Measurements from ENCODE around the gene ADCY2.

ADCY2 gene

DNA sequence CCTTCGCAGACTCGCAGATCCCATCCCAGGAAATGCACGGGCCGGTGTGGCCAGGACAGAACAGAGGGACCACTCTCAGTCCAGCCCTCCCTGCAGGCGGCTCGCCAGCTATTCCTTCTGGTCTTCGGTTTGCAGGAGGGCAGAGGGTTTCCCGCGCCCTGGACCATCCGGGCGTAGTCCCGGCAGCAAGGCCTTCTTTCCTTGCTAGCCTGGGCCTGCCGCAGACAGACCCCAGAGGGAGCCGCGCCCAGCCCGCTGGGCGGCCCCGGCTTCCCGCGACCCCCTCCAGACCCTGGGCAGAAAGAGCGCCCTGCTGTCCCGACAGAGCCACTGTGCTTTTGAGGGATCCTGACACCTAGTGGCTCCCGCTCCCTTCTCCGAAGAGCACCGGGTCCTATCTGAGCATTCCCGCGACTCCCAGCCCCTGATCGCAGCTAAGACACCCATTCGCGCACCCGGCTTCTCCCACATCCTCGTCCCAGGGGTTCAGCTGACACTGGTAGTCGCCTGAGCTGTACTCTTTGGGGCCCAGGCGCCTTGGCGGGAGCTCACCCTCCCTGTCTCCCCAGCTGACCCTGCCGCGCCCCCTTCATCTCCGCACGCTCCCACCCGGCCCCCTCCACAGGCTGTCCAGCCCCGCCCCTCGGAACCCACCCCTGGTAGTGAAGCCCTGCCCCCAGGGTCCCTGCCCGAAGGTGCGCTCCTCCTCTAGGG, 453.9 kb downstream of the ADCY2 start:
- Histone ChIP-seq H3K4me3 (ENCODE audit: low read length) (no peak overlapping the region), H2AFZ (ENCODE audit: low read depth, low read length) (no peak overlapping the region), H3K36me3 (replicated peaks; ENCODE audit: low read depth, low read length) (no peaks in the 10 kb centered on the region), H3K27ac (ENCODE audit: low read length) (no peak overlapping the region), H3K4me1 (ENCODE audit: low read length) (peaks cover 3% of the 10 kb centered on the region; the same call in 1 of the 2 replicates), H3K79me2 (ENCODE audit: low read length) (no peaks in the 10 kb centered on the region), H3K9ac (ENCODE audit: low read length) (no peak overlapping the region), H3K27me3 (ENCODE audit: low read depth, low read length) (no peaks in the 10 kb centered on the region), H4K20me1 (ENCODE audit: insufficient read depth, low read length) (no peaks in the 10 kb centered on the region), H3K9me3 (ENCODE audit: insufficient read depth, low read length) (no peaks in the 10 kb centered on the region), H3K4me2 (ENCODE audit: low read length) (no peak overlapping the region)
- TF ChIP-seq EZH2phosphoT487 (IDR thresholded peaks at IDR 0.05; ENCODE audit: low read depth) = no peak
- TF ChIP-seq, protein P1, sequence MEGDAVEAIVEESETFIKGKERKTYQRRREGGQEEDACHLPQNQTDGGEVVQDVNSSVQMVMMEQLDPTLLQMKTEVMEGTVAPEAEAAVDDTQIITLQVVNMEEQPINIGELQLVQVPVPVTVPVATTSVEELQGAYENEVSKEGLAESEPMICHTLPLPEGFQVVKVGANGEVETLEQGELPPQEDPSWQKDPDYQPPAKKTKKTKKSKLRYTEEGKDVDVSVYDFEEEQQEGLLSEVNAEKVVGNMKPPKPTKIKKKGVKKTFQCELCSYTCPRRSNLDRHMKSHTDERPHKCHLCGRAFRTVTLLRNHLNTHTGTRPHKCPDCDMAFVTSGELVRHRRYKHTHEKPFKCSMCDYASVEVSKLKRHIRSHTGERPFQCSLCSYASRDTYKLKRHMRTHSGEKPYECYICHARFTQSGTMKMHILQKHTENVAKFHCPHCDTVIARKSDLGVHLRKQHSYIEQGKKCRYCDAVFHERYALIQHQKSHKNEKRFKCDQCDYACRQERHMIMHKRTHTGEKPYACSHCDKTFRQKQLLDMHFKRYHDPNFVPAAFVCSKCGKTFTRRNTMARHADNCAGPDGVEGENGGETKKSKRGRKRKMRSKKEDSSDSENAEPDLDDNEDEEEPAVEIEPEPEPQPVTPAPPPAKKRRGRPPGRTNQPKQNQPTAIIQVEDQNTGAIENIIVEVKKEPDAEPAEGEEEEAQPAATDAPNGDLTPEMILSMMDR (IDR thresholded peaks at IDR 0.05; ENCODE audit: low read depth, low read length) = no peak

DNA sequence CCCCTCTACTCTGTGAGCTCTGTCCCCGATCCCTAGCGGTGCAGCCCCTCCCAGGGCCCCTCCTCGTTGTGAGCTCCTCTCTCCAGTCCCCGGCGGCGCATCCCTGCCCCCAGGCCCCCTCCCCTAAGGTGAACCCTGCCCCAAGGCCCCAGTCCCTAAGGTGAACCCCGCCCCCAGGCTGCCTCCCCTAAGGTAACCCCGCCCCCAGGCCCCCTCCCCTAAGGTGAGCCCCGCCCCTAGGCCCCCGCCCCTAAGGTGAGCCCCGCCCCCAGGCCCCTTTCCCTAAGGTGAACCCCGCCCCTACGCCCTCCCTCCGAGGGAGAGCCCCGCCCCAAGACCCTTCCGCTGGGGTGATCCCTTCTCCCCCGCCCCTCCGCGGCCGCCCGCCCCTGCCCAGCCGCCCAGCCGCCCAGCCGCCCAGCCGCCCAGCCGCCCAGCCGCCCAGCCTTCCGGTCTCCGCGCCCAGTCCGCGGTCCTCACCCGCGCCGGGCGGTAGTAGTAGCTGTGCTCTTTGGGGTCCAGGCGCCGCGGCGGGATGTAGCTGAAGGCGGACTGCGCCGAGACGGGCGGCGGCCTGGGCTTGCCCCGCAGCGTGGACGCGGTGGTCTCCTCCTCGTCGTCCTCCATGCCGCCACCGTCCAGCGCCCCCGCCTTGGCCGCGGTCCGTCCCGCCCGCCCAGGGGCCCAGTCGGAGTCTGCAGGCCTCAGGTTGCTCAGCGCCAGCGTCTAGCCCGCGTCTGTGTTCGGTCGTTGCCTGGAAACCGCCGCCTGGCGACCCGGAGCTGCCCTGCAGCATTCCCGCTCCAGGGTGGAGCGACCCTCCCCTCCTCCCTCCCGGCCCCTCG, 454.7 kb downstream of the ADCY2 start, which contains the start of gene CFAP90:
CFAP90 (minus strand) TSS at position 739 of the 845 bp plus-strand sequence; CDS start at position 627, 112 bp downstream.
- no peak within 1 kb of the TSS for H3K4me3 ChIP-seq (ENCODE audit: low read length)
- H3K4me1 ChIP-seq (ENCODE audit: low read length) = no peaks in the 10 kb centered on the region
- TF ChIP-seq, protein P1 (IDR thresholded peaks at IDR 0.05; ENCODE audit: low read depth, low read length) = no peak
- TF ChIP-seq EZH2phosphoT487 (IDR thresholded peaks at IDR 0.05; ENCODE audit: low read depth) = no peak
- H3K27ac ChIP-seq (ENCODE audit: low read length) = no peak within 1 kb of the TSS
- H2AFZ ChIP-seq (ENCODE audit: low read depth, low read length) = no peak within 1 kb of the TSS
- no peaks in the 10 kb centered on the region for H3K27me3 ChIP-seq (ENCODE audit: low read depth, low read length)
- H3K9me3 ChIP-seq (ENCODE audit: insufficient read depth, low read length) = no peaks in the 10 kb centered on the region
- no peaks in the 10 kb centered on the region for H3K36me3 ChIP-seq (replicated peaks; ENCODE audit: low read depth, low read length)
- H3K9ac ChIP-seq (ENCODE audit: low read length) = no peak within 1 kb of the TSS
- no peak within 1 kb of the TSS for H3K4me2 ChIP-seq (ENCODE audit: low read length)
- H3K79me2 ChIP-seq (ENCODE audit: low read length) = no peaks in the 10 kb centered on the region
- no peaks in the 10 kb centered on the region for H4K20me1 ChIP-seq (ENCODE audit: insufficient read depth, low read length)

DNA sequence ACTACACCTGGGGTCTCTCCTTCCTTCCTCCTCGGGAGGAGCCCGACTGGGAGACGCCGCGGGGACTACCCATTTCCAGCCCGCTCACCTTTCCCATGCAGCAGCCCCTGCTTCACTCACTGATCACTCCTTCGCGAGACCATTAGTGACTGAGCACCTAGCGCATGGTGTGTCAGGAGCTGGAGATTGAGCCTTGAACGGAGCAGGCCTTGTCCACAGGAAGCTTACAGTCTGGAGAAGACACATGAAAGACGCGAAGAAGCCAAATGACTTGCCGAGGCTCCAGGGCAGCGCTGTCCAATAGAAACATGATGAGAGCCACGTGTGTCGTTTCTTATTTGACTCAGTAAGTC, 455.3 kb downstream of the ADCY2 start:
- Histone ChIP-seq H3K27ac (ENCODE audit: low read length) (no peak overlapping the region), H2AFZ (ENCODE audit: low read depth, low read length) (no peak overlapping the region), H3K4me3 (ENCODE audit: low read length) (no peak overlapping the region), H3K9ac (ENCODE audit: low read length) (no peak overlapping the region), H3K36me3 (replicated peaks; ENCODE audit: low read depth, low read length) (no peaks in the 10 kb centered on the region), H4K20me1 (ENCODE audit: insufficient read depth, low read length) (no peaks in the 10 kb centered on the region), H3K4me2 (ENCODE audit: low read length) (no peak overlapping the region), H3K79me2 (ENCODE audit: low read length) (no peaks in the 10 kb centered on the region), H3K4me1 (ENCODE audit: low read length) (no peaks in the 10 kb centered on the region), H3K9me3 (ENCODE audit: insufficient read depth, low read length) (no peaks in the 10 kb centered on the region), H3K27me3 (ENCODE audit: low read depth, low read length) (no peaks in the 10 kb centered on the region)
- TF ChIP-seq, protein P1 (IDR thresholded peaks at IDR 0.05; ENCODE audit: low read depth, low read length) = no peak
- TF ChIP-seq EZH2phosphoT487 (IDR thresholded peaks at IDR 0.05; ENCODE audit: low read depth) = no peak

DNA sequence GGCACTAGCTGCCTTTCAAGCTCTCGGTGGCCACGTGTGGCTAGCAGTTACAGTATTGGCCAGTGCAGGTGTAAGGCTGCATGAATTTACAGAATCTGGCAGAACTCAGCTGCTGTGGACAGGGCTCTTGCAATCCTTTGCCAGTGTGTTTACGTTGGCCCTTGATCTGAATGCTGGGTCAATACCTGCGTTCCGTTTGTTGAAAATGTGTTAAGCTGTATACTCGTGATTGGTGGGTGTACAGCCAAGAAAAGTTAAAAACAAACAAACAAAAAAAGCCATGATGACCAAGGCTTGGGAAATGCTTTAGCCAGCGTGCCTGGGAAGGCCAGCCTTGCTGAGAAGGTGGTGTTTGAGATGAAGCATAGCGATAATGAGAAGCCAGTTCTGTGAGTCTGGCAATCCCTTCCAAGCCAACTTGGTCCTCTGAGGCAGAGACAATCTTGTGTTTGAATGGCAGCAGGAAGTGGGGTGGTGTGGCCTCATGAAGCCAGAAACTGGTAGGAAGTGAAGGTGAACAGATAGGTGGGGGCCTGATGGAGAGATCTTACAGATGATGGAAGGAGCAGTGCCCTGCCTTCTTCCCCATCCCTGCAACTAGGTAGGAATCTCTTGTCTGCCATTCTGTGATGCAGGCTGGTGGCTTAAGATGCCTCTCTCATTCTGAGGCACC, 455.8 kb downstream of the ADCY2 start:
- H4K20me1 ChIP-seq (ENCODE audit: insufficient read depth, low read length) = no peaks in the 10 kb centered on the region
- no peak overlapping the region for H3K9ac ChIP-seq (ENCODE audit: low read length)
- H3K4me1 ChIP-seq (ENCODE audit: low read length) = no peaks in the 10 kb centered on the region
- H3K4me3 ChIP-seq (ENCODE audit: low read length) = no peak overlapping the region
- H3K27ac ChIP-seq (ENCODE audit: low read length) = no peak overlapping the region
- no peaks in the 10 kb centered on the region for H3K36me3 ChIP-seq (replicated peaks; ENCODE audit: low read depth, low read length)
- H3K9me3 ChIP-seq (ENCODE audit: insufficient read depth, low read length) = no peaks in the 10 kb centered on the region
- H3K4me2 ChIP-seq (ENCODE audit: low read length) = no peak overlapping the region
- no peak overlapping the region for H2AFZ ChIP-seq (ENCODE audit: low read depth, low read length)
- no peaks in the 10 kb centered on the region for H3K79me2 ChIP-seq (ENCODE audit: low read length)
- TF ChIP-seq EZH2phosphoT487 (IDR thresholded peaks at IDR 0.05; ENCODE audit: low read depth) = no peak
- TF ChIP-seq, protein P1 (IDR thresholded peaks at IDR 0.05; ENCODE audit: low read depth, low read length) = no peak
- H3K27me3 ChIP-seq (ENCODE audit: low read depth, low read length) = no peaks in the 10 kb centered on the region

Data from OCI-LY3 (cell line).